Measurements from ENCODE around the gene DNAH5.

DNA sequence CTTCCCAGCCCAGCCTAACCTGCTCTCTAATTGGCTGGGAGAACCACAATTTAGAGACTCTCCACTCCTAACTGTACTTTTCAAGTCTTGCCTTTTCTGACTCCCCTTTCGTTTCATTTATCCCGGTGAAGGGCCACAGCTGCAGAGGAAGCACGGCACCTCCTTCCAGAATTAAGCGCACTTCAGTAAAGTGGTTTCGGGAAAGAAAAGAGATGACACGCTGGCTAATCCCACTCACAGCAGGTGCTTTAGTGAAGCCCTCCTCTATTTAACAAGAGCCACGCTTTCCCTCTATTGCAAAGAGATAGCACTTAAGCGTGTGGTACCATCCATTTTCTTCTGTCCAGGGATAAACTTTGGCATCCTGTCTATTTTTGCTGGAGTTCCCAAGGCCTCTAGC, 4.8 kb downstream of the DNAH5 start:
- TF ChIP-seq, protein P1, sequence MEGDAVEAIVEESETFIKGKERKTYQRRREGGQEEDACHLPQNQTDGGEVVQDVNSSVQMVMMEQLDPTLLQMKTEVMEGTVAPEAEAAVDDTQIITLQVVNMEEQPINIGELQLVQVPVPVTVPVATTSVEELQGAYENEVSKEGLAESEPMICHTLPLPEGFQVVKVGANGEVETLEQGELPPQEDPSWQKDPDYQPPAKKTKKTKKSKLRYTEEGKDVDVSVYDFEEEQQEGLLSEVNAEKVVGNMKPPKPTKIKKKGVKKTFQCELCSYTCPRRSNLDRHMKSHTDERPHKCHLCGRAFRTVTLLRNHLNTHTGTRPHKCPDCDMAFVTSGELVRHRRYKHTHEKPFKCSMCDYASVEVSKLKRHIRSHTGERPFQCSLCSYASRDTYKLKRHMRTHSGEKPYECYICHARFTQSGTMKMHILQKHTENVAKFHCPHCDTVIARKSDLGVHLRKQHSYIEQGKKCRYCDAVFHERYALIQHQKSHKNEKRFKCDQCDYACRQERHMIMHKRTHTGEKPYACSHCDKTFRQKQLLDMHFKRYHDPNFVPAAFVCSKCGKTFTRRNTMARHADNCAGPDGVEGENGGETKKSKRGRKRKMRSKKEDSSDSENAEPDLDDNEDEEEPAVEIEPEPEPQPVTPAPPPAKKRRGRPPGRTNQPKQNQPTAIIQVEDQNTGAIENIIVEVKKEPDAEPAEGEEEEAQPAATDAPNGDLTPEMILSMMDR (conservative IDR thresholded peaks at IDR 0.05): no peak
- no peak for TF ChIP-seq EZH2 (IDR thresholded peaks at IDR 0.05; ENCODE audit: low read depth)

Measured in PC-9 (cell line).